WI38 (cell line): ENCODE results near the gene SOHLH1.

ENCODE experiments used
- H3K4me3 ChIP-seq: 2 replicates; pipeline ENCODE4 v1.5.1; 2011; ENCODE audit warnings: low read depth, mild to moderate bottlenecking, control low read depth, low read length
- CTCF ChIP-seq: IDR thresholded peaks from 2 replicates; pipeline ENCODE4 v1.5.1; 2012; ENCODE audit warnings: low read depth, mild to moderate bottlenecking, control low read depth, low read length

The SOHLH1 gene

GRCh38 chr9:135728436-135729110 lies 29.3 kb upstream of the SOHLH1 start:
- no peak for TF ChIP-seq CTCF
- no peak overlapping the region for H3K4me3 ChIP-seq

DNA sequence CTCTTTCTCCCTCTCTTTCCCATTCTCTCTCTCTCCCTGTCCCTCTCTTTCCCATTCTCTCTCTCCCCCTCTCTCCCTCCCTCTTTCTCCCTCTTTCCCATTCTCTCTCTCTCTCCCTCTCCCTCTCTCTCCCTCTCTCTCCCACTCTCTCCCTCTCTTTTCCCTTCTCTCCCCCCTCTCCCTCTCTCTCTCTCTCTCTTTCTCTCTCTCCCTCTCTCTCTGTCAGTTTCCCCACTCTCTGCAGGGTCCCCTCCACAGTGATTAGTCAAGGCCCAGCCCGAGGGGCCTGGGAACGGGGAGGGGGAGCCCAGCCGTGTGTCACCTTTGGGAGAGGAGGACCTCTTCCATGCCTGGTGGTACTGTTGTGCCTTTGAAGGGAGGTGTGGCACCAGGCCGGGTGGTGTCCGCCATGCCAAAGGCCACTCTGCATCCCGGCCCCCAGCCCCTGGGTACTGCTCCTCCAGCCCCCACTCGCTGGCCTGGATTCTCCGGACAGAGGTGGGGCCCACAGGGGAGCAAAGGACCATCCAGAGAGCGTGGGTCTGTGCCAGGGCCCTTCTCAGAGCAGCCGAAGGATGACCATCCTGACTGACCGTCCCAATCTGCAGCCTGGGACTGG lies 28.1 kb upstream of the SOHLH1 start:
- H3K4me3 ChIP-seq, result no peak overlapping the region
- TF ChIP-seq CTCF, result no peak

DNA sequence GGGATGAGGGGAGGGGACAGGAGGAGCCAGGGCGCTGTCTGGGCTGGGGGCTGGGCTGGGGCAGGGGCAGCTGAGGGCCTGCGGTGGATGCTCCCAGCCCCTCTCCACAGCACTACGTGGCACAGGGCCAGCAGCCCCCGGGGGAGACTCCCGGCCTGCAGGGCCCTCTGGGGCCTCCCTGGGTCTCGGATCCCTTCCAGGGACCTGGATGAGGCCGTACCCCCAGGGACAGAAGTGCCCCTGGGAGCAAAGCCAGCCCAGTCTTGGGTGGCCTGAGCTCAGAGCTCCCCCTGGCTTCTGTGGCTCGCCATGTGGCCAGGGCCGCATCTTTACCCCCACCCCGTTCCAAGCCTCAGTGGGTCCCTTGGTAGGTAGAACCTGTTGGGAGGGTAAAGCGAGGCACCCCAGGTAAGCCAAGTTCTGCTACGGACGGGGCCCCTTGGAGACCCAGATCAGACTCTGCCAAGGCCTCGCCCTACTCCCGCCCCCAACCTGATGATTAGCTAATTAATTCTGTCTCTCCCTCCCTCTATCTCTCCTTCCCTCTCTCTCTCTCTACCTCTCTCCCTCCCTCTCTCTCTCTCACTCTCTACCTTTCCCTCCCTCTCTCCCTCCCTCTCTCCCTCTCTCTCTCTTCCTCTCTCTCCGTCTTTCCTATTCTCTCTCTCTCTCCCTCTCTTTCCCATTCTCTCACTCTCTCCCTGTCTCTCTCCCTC lies 27.0 kb upstream of the SOHLH1 start:
- 0 out of 2 replicates have a peak, but pooled peaks have one; percentile 14 for TF ChIP-seq CTCF
- H3K4me3 ChIP-seq, result no peak overlapping the region

DNA sequence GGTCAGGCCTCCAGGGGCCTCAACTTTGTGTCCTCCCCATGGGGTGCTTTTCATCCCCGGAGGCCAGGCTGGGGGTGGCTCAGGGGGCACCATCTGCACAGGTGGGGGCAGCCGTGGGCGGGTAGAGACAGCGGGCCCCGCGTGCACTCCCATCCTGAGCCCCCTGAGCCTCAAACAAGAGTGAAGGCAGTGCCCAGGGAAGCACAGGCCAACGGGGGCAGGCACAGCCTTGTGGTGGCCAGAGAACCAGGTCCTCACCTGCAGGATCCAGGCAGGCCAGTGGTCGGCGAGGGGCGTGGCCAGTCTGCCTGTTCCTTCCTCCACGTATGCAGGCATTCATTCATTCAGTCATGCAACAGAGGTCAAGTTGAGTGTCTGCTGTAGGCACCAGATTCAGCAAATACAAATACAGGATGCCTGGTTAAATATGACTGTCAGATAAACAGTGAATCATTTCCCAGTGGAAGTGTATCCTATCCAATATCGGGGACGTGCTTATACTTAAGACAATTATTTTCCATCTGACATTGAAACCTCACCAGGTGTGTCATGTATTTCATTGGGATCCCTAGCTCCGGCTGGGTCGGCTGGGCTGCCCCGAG lies 25.0 kb upstream of the SOHLH1 start:
- no peak for TF ChIP-seq CTCF
- no peak overlapping the region for H3K4me3 ChIP-seq

- no peak overlapping the region for H3K4me3 ChIP-seq
- no peak for TF ChIP-seq CTCF
Observed at GRCh38 chr9:135722365-135722764, 23.1 kb upstream of the SOHLH1 start.

DNA sequence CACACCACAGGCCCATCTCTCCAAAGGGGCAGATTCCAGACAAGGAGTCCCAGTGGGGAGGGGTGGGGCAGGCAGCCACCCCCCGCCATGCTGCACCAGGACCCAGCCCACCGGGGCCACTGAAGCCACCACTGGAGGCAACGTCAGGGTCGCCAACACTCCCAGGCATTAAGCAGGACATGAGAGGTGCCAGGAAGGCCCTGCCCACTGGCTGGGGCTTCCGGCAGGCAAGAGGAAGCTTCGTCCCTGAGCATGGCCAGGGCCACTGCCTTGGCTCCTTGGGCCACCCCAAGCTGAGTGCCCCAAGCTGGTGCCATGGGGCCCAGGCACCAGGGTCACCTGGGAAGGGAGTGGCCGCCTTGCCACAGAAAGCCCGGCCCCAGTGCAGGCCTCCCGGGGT lies 20.2 kb upstream of the SOHLH1 start:
- no peak overlapping the region for H3K4me3 ChIP-seq
- no peak for TF ChIP-seq CTCF
